HepG2 (cell line): ENCODE measurements around the gene RRBP1. TPM values are rescaled to one million over a fixed set of nuclear protein-coding genes. Genes with fewer than 3 reads are reported as not detected.

Experiments used
- CHD2 ChIP-seq: IDR thresholded peaks from 2 replicates; pipeline ENCODE4 v1.6.1; 2011; ENCODE audit warnings: low read depth, low read length, improper control_type of control experiment
- CREBL2 ChIP-seq: sonication (generic); formaldehyde crosslinking; IDR thresholded peaks from 2 replicates; pipeline ENCODE4 v1.8.1; 2023; ENCODE audit warnings: missing genetic modification reagents, mild to moderate bottlenecking, borderline replicate concordance
- ONECUT2 ChIP-seq: sonication (generic); formaldehyde crosslinking; IDR thresholded peaks from 2 replicates; pipeline ENCODE4 v1.4.0; 2020; ENCODE audit warnings: missing genetic modification reagents
- PHF21A ChIP-seq: sonication (generic); formaldehyde crosslinking; IDR thresholded peaks from 2 replicates; pipeline ENCODE4 v1.5.0; 2020; ENCODE audit warnings: mild to moderate bottlenecking, missing genetic modification reagents
- PLRG1 ChIP-seq: fragments of 450-650 bp; conservative IDR thresholded peaks from 2 replicates; pipeline ENCODE4 v1.6.1; 2016
- POGZ ChIP-seq: sonication (generic); formaldehyde crosslinking; IDR thresholded peaks from 2 replicates; pipeline ENCODE4 v1.4.0; 2020; ENCODE audit warnings: mild to moderate bottlenecking, missing genetic modification reagents
- PRDM15 ChIP-seq: sonication (generic); formaldehyde crosslinking; IDR thresholded peaks from 2 replicates; pipeline ENCODE4 v1.4.0; 2020; ENCODE audit warnings: missing genetic modification reagents
- SAFB2 ChIP-seq: sonication (generic); formaldehyde crosslinking; IDR thresholded peaks from 2 replicates; pipeline ENCODE4 v1.5.1; 2020; ENCODE audit warnings: missing genetic modification reagents, low read depth, mild to moderate bottlenecking, borderline replicate concordance
- WIZ ChIP-seq: sonication (generic); formaldehyde crosslinking; IDR thresholded peaks from 2 replicates; pipeline ENCODE4 v1.5.1; 2020; ENCODE audit warnings: mild to moderate bottlenecking, missing genetic modification reagents
- ZNF101 ChIP-seq: sonication (generic); formaldehyde crosslinking; IDR thresholded peaks from 2 replicates; pipeline ENCODE4 v1.4.0; 2020; ENCODE audit warnings: mild to moderate bottlenecking, low read depth, missing genetic modification reagents, borderline replicate concordance
- ZNF256 ChIP-seq: sonication (generic); formaldehyde crosslinking; conservative IDR thresholded peaks from 2 replicates; pipeline ENCODE4 v1.4.0; 2020; ENCODE audit warnings: missing genetic modification reagents
- ZNF362 ChIP-seq: sonication (generic); formaldehyde crosslinking; IDR thresholded peaks from 2 replicates; pipeline ENCODE4 v1.4.0; 2020; ENCODE audit warnings: missing genetic modification reagents, mild to moderate bottlenecking, borderline replicate concordance
- ZNF619 ChIP-seq: sonication (generic); formaldehyde crosslinking; IDR thresholded peaks from 2 replicates; pipeline ENCODE4 v1.4.0; 2020; ENCODE audit warnings: mild to moderate bottlenecking, missing genetic modification reagents
- ZSCAN5A ChIP-seq: sonication (generic); formaldehyde crosslinking; IDR thresholded peaks from 2 replicates; pipeline ENCODE4 v1.8.0; 2022; ENCODE audit warnings: mild to moderate bottlenecking, missing genetic modification reagents, borderline replicate concordance
- polyA plus RNA-seq, 8 experiments: library from polyadenylated mRNA; depleted of rRNA in 3 of 8; stranded (reverse) in 7 of 8; unstranded in 1 of 8; fragments of >200 nt; fragmentation: Illumina TruSeq in 4 of 8; extraction: Trizol in 4 of 8; gene quantifications; 2 replicates each; pipeline versions ENCODE4 v1.2.1 to v1.2.3, GENCODE V29; 2011 to 2016; ENCODE audit warnings: low read depth in 4 of 8, missing spikeins in 1 of 8, mixed read lengths in 1 of 8; ENCODE audit not compliant: insufficient read depth in 1 of 8
- total RNA-seq, 5 experiments: library from RNA; depleted of rRNA; stranded (reverse); fragments of >200 nt; fragmentation: Illumina TruSeq; extraction: Trizol; gene quantifications; 2 replicates each; pipeline ENCODE4 v1.2.3, GENCODE V29; 2016; ENCODE audit warnings: low read depth in 1 of 5

RRBP1 gene
- total and polyA plus RNA-seq, 2 of the 13 experiments (the other 11 are each of a cell fraction or from before 2014, with no cell fraction given): 150 to 222 TPM

- TF ChIP-seq CREBL2 (CRISPR knock-in tag): peak; percentile 79; the same call in 1 of the 2 replicates
- no peak for TF ChIP-seq SAFB2
- TF ChIP-seq ZNF256: no peak
- TF ChIP-seq ZSCAN5A (CRISPR knock-in tag): no peak
- no peak for TF ChIP-seq PHF21A
- no peak; the same call in 1 of the 2 replicates for TF ChIP-seq WIZ (CRISPR knock-in tag)
- TF ChIP-seq PRDM15 (CRISPR knock-in tag): no peak
- no peak for TF ChIP-seq ZNF362 (CRISPR knock-in tag)
- no peak for TF ChIP-seq PLRG1
- no peak for TF ChIP-seq ZNF619
- no peak for TF ChIP-seq ONECUT2
- TF ChIP-seq POGZ: peak; percentile 8; the same call in 1 of the 2 replicates
- TF ChIP-seq CHD2: no peak
- TF ChIP-seq ZNF101 (CRISPR knock-in tag): no peak
These were observed 961 bp downstream of the RRBP1 start (continued) for GRCh38 chr20:17680836-17681725.
